Esophagus muscularis mucosa (tissue), 4 donors: ENCODE measurements around the gene HOXA10.

Source experiments
- EP300 ChIP-seq: sonication (generic); formaldehyde crosslinking; IDR thresholded peaks from one replicate; pipeline ENCODE4 v1.6.1; 2017; ENCODE audit warnings: antibody characterized with exemption
- POLR2A ChIP-seq: fragments of 450-650 bp; IDR thresholded peaks from one replicate; pipeline ENCODE4 v1.6.1; 2017; ENCODE audit warnings: antibody characterized with exemption, moderate library complexity, mild to moderate bottlenecking, low read depth
- TF ChIP-seq, protein P1 (sequence below), 3 experiments: fragments of 200-600 bp in 2 of 3; fragments of 450-650 bp in 1 of 3; sonication (generic) in 2 of 3; IDR thresholded peaks; one replicate each; pipeline ENCODE4 v1.5.1; 2017 to 2019; ENCODE audit warnings: antibody characterized with exemption in 3 of 3, mild to moderate bottlenecking in 2 of 3, moderate library complexity in 1 of 3

- TF ChIP-seq POLR2A, result no peak
- TF ChIP-seq, protein P1, sequence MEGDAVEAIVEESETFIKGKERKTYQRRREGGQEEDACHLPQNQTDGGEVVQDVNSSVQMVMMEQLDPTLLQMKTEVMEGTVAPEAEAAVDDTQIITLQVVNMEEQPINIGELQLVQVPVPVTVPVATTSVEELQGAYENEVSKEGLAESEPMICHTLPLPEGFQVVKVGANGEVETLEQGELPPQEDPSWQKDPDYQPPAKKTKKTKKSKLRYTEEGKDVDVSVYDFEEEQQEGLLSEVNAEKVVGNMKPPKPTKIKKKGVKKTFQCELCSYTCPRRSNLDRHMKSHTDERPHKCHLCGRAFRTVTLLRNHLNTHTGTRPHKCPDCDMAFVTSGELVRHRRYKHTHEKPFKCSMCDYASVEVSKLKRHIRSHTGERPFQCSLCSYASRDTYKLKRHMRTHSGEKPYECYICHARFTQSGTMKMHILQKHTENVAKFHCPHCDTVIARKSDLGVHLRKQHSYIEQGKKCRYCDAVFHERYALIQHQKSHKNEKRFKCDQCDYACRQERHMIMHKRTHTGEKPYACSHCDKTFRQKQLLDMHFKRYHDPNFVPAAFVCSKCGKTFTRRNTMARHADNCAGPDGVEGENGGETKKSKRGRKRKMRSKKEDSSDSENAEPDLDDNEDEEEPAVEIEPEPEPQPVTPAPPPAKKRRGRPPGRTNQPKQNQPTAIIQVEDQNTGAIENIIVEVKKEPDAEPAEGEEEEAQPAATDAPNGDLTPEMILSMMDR (IDR thresholded peaks at IDR 0.05), result no peak
- TF ChIP-seq EP300, result no peak
Measured at GRCh38 chr7:27198138-27198841, 24.2 kb upstream of the HOXA10 start.
